Breast epithelium (tissue), 3 donors: ENCODE data around the gene PKMYT1.

Experiments used
- CTCF ChIP-seq, 3 donors: fragments of 450-650 bp; IDR thresholded peaks; one replicate each; pipeline ENCODE4 v1.5.1; 2016 to 2017; ENCODE audit warnings: antibody characterized with exemption in 3 of 3, mild to moderate bottlenecking in 3 of 3, moderate library complexity in 3 of 3
- POLR2A ChIP-seq: fragments of 450-650 bp; IDR thresholded peaks from one replicate; pipeline ENCODE4 v1.6.1; 2016; ENCODE audit warnings: antibody characterized with exemption, mild to moderate bottlenecking, moderate library complexity

- TF ChIP-seq CTCF (IDR thresholded peaks at IDR 0.05) (no peak), POLR2A (no peak)
Observed at GRCh38 chr16:2981899-2982250, 1.6 kb upstream of the PKMYT1 start.
